Stomach (tissue), 9 donors: Measurements from ENCODE around the gene TTC17. TPM values are rescaled to one million over a fixed set of nuclear protein-coding genes. Genes with fewer than 3 reads are reported as not detected.

ENCODE experiments used
- DNase-seq, 2 donors: peaks; one replicate each; pipeline versions ENCODE4 v3.0.0 to v3.0.0-alpha.2; 2013 to 2019
- H3K27ac ChIP-seq, 5 donors: fragments of 200-600 bp in 4 of 5; sonication (generic) in 4 of 5; one replicate each; pipeline ENCODE4 v1.5.1; 2013 to 2019; ENCODE audit warnings: mild to moderate bottlenecking in 1 of 5, moderate library complexity in 1 of 5
- H3K27me3 ChIP-seq, 3 donors: fragments of 200-600 bp; sonication (generic); one replicate each; pipeline ENCODE4 v1.5.1; 2017 to 2019; ENCODE audit warnings: mixed run types in 1 of 3
- H3K36me3 ChIP-seq, 4 donors: fragments of 200-600 bp; sonication (generic); 1 replicate in 3 of 4; 2 replicates in 1 of 4; pipeline ENCODE4 v1.5.1; 2016 to 2019
- H3K4me1 ChIP-seq, 4 donors: fragments of 200-600 bp; sonication (generic); one replicate each; pipeline ENCODE4 v1.5.1; 2016 to 2019
- H3K4me3 ChIP-seq, 4 donors: fragments of 200-600 bp; sonication (generic) in 3 of 4; one replicate each; pipeline ENCODE4 v1.5.1; 2016 to 2019; ENCODE audit warnings: mild to moderate bottlenecking in 1 of 4
- H3K9me3 ChIP-seq, 4 donors: fragments of 200-600 bp; sonication (generic); one replicate each; pipeline ENCODE4 v1.5.1; 2016 to 2019
- CTCF ChIP-seq, 7 experiments: fragments of 450-650 bp in 4 of 7; fragments of 200-600 bp in 3 of 7; sonication (generic) in 3 of 7; IDR thresholded peaks; one replicate each; pipeline ENCODE4 v1.5.1; 2016 to 2019; ENCODE audit warnings: antibody characterized with exemption in 7 of 7, control low read depth in 2 of 7, mild to moderate bottlenecking in 1 of 7
- EP300 ChIP-seq: sonication (generic); formaldehyde crosslinking; IDR thresholded peaks from one replicate; pipeline ENCODE4 v1.6.1; 2017; ENCODE audit warnings: antibody characterized with exemption
- POLR2A ChIP-seq, 4 donors: fragments of 450-650 bp; IDR thresholded peaks; one replicate each; pipeline ENCODE4 v1.6.1; 2016; ENCODE audit warnings: antibody characterized with exemption in 4 of 4, control low read depth in 2 of 4, mild to moderate bottlenecking in 1 of 4, moderate library complexity in 1 of 4
- POLR2AphosphoS5 ChIP-seq, 3 donors: sonication (generic); formaldehyde crosslinking; IDR thresholded peaks; one replicate each; pipeline ENCODE4 v1.6.1; 2016; ENCODE audit warnings: antibody characterized with exemption in 3 of 3
- WGBS, 5 donors: extraction: QIAGEN DNeasy Blood & Tissue Kit in 3 of 5; methylation state at CpG; one replicate each; pipeline versions ENCODE4 v1.1.5 to v1.1.7; 2013 to 2018; 5-methylcytosine and 5-hydroxymethylcytosine counted together
- intact Hi-C: fragments of 100-400 bp; cut with DNase I; formaldehyde crosslinking; loops from one replicate; pipeline ENCODE4 v1.15.1; 2023; ENCODE audit warnings: low total_unique reads
- polyA plus RNA-seq, 3 donors: library from polyadenylated mRNA; stranded (reverse); fragments of 200-250 nt; gene quantifications; one replicate each; pipeline ENCODE4 v1.2.3, GENCODE V29; 2013
- total RNA-seq, 5 donors: library from RNA; depleted of rRNA; stranded (reverse); fragments of >200 nt; gene quantifications; one replicate each; pipeline versions ENCODE4 v1.1.0 to v1.2.3, GENCODE V29; 2014 to 2016
- donor health status: healthy with polysubstance abuse.
- donor health status: Bipolar disorder and iron deficiency.
- donor health status: healthy.

TTC17 gene
- total and polyA plus RNA-seq, 8 donors: 9.0 to 228 (median 66.5) TPM

- intact Hi-C loops: no loop called here
- H3K4me3 ChIP-seq: no peak overlapping the region
- no peak for DNase-seq
- H3K27me3 ChIP-seq: no peaks in the 10 kb centered on the region
- H3K9me3 ChIP-seq: no peaks in the 10 kb centered on the region
- H3K4me1 ChIP-seq: peaks cover 9 to 51% (median 31%) of the 10 kb centered on the region in 4 donors
- TF ChIP-seq POLR2A (IDR thresholded peaks at IDR 0.05) (no peak), EP300 (no peak)
- H3K36me3 ChIP-seq: peaks cover 9 to 32% (median 18%) of the 10 kb centered on the region in 4 donors
- H3K27ac ChIP-seq: no peak overlapping the region
- WGBS, 5 donors: 64 to 81% (median 74%) methylated on average over 5 of the region's 5 CpGs
These were observed 8.0 kb downstream of the TTC17 start for GRCh38 chr11:43366677-43367076.

- no peak overlapping the region for H3K4me3 ChIP-seq
- peaks cover 9 to 44% (median 28%) of the 10 kb centered on the region in 4 donors for H3K4me1 ChIP-seq
- H3K9me3 ChIP-seq: no peaks in the 10 kb centered on the region
- intact Hi-C loops: no loop called here
- peak in 1 of 2 donors; percentile 18 for DNase-seq
- WGBS, 5 donors: 30 to 46% (median 36%) methylated on average over 7 of the region's 7 CpGs
- H3K27ac ChIP-seq: no peak overlapping the region
- TF ChIP-seq POLR2A (IDR thresholded peaks at IDR 0.05) (no peak), EP300 (no peak), CTCF (IDR thresholded peaks at IDR 0.05) (no peak), POLR2AphosphoS5 (IDR thresholded peaks at IDR 0.05) (no peak)
- peaks cover 9 to 39% (median 20%) of the 10 kb centered on the region in 4 donors for H3K36me3 ChIP-seq
- no peaks in the 10 kb centered on the region for H3K27me3 ChIP-seq
These were observed 8.9 kb downstream of the TTC17 start for GRCh38 chr11:43367382-43368178.

GRCh38 chr11:43376065-43376464, 17.3 kb downstream of the TTC17 start:
- no peak overlapping the region for H3K4me3 ChIP-seq
- TF ChIP-seq POLR2AphosphoS5 (IDR thresholded peaks at IDR 0.05) (no peak), POLR2A (IDR thresholded peaks at IDR 0.05) (no peak), EP300 (no peak), CTCF (IDR thresholded peaks at IDR 0.05) (no peak)
- peaks cover 11 to 34% (median 19%) of the 10 kb centered on the region in 4 donors for H3K4me1 ChIP-seq
- intact Hi-C loops: no loop called here
- no peak for DNase-seq
- peaks cover 0 to 26% (median 18%) of the 10 kb centered on the region in 4 donors for H3K36me3 ChIP-seq
- H3K27ac ChIP-seq: no peak overlapping the region
- no peaks in the 10 kb centered on the region for H3K9me3 ChIP-seq
- 95 to 98% (median 96%) methylated on average over 2 of the region's 2 CpGs for WGBS, 5 donors
- no peaks in the 10 kb centered on the region for H3K27me3 ChIP-seq

GRCh38 chr11:43376594-43376993, 17.9 kb downstream of the TTC17 start:
- Histone ChIP-seq H3K27me3 (no peaks in the 10 kb centered on the region), H3K4me1 (peaks cover 11 to 34% (median 19%) of the 10 kb centered on the region in 4 donors), H3K9me3 (no peaks in the 10 kb centered on the region), H3K36me3 (peaks cover 0 to 26% (median 20%) of the 10 kb centered on the region in 4 donors), H3K27ac (peak overlapping the region in 1 of 5 donors; percentile 42), H3K4me3 (no peak overlapping the region)
- peak in 1 of 2 donors; percentile 38 for DNase-seq
- WGBS, 5 donors: 33 to 49% (median 43%) methylated on average over 2 of the region's 2 CpGs
- intact Hi-C loops: no loop called here
- no peak for TF ChIP-seq POLR2A (IDR thresholded peaks at IDR 0.05)
- TF ChIP-seq POLR2AphosphoS5 (IDR thresholded peaks at IDR 0.05): peak in 2 of 3 donors; percentile 6 to 18
- TF ChIP-seq EP300: no peak

GRCh38 chr11:43377389-43377788, 18.7 kb downstream of the TTC17 start:
- Histone ChIP-seq H3K36me3 (peaks cover 0 to 20% (median 19%) of the 10 kb centered on the region in 4 donors), H3K4me3 (no peak overlapping the region), H3K4me1 (peaks cover 11 to 34% (median 19%) of the 10 kb centered on the region in 4 donors), H3K27me3 (no peaks in the 10 kb centered on the region), H3K9me3 (no peaks in the 10 kb centered on the region), H3K27ac (no peak overlapping the region)
- TF ChIP-seq POLR2A (IDR thresholded peaks at IDR 0.05) (no peak), POLR2AphosphoS5 (IDR thresholded peaks at IDR 0.05) (no peak), EP300 (no peak)
- intact Hi-C loops: no loop called here
- no peak for DNase-seq
